ENCODE data around the gene SMO.
"Not testable (repeated sequence)": the region's sequence is repeated elsewhere in the genome, so short reads cannot be mapped to it uniquely, and the experiment has no call there.

The SMO gene

GRCh38 chr7:129209067-129209926, 20.9 kb downstream of the SMO start:
- no peak for DNase-seq (ENCODE audit: low spot score)

GRCh38 chr7:129210256-129210988, 22.0 kb downstream of the SMO start:
- peak; percentile 56 for DNase-seq (ENCODE audit: low spot score)

- DNase-seq (ENCODE audit: low spot score) = no peak
These were observed 22.5 kb downstream of the SMO start for GRCh38 chr7:129210989-129211312.

- DNase-seq (ENCODE audit: low spot score) = no peak
These were observed 23.7 kb downstream of the SMO start for GRCh38 chr7:129212126-129212525.

GRCh38 chr7:129212596-129212995, 24.2 kb downstream of the SMO start:
- DNase-seq (ENCODE audit: low spot score) = no peak

- peak; percentile 32 for DNase-seq (ENCODE audit: low spot score)
These were observed 25.4 kb downstream of the SMO start for GRCh38 chr7:129213828-129214227.

GRCh38 chr7:129215691-129216090, 27.3 kb downstream of the SMO start:
- DNase-seq (ENCODE audit: low spot score) = not testable (repeated sequence)

- DNase-seq (ENCODE audit: low spot score) = not testable (repeated sequence)
These were observed 27.8 kb downstream of the SMO start for GRCh38 chr7:129216101-129216715.

- not testable (repeated sequence) for DNase-seq (ENCODE audit: low spot score)
These were observed 28.5 kb downstream of the SMO start for GRCh38 chr7:129216821-129217416.

- peak; percentile 88 for DNase-seq (ENCODE audit: low spot score)
These were observed 30.2 kb downstream of the SMO start for GRCh38 chr7:129218514-129219062.

GRCh38 chr7:129219166-129219565, 30.7 kb downstream of the SMO start:
- DNase-seq (ENCODE audit: low spot score) = not testable (repeated sequence)

- no peak for DNase-seq (ENCODE audit: low spot score)
These were observed 33.6 kb downstream of the SMO start for GRCh38 chr7:129222064-129222463.

- peak; percentile 99 for DNase-seq (ENCODE audit: low spot score)
These were observed 36.1 kb downstream of the SMO start, which contains the start of gene AHCYL2 for GRCh38 chr7:129224251-129225205. Gene AHCYL2, plus strand, starts transcription at chr7:129225030.

- peak; percentile 71 for DNase-seq (ENCODE audit: low spot score)
These were observed 36.9 kb downstream of the SMO start for GRCh38 chr7:129225206-129225930.

GRCh38 chr7:129225931-129226572, 37.6 kb downstream of the SMO start:
- peak; percentile 32 for DNase-seq (ENCODE audit: low spot score)

- DNase-seq (ENCODE audit: low spot score) = no peak
These were observed 39.5 kb downstream of the SMO start for GRCh38 chr7:129227646-129228578.

- no peak for DNase-seq (ENCODE audit: low spot score)
These were observed 40.2 kb downstream of the SMO start for GRCh38 chr7:129228633-129229032.

GRCh38 chr7:129231666-129232065, 43.2 kb downstream of the SMO start:
- no peak for DNase-seq (ENCODE audit: low spot score)

GRCh38 chr7:129238546-129238945, 50.1 kb downstream of the SMO start:
- no peak for DNase-seq (ENCODE audit: low spot score)

Measured in RKO (cell line).